Stimulated activated CD8-positive, alpha-beta memory T cell treated with anti-CD3 and anti-CD28 coated beads, Interleukin-12 subunit alpha, Interleukin-12 subunit beta, amount 100 ng/mL, for 24 hours (primary cell): ENCODE results near the gene AIFM3.
"Not testable (repeated sequence)": the region's sequence is repeated elsewhere in the genome, so short reads cannot be mapped to it uniquely, and the experiment has no call there.

Experiments used
- DNase-seq: peaks from one replicate; pipeline ENCODE4 v3.0.0-alpha.2; 2020; ENCODE audit errors: extremely low read depth

The AIFM3 gene

GRCh38 chr22:20992056-20992442 lies 25.0 kb downstream of the AIFM3 start:
- no peak for DNase-seq

- DNase-seq: no peak
Measured at GRCh38 chr22:20992456-20993303, 25.6 kb downstream of the AIFM3 start.

DNA sequence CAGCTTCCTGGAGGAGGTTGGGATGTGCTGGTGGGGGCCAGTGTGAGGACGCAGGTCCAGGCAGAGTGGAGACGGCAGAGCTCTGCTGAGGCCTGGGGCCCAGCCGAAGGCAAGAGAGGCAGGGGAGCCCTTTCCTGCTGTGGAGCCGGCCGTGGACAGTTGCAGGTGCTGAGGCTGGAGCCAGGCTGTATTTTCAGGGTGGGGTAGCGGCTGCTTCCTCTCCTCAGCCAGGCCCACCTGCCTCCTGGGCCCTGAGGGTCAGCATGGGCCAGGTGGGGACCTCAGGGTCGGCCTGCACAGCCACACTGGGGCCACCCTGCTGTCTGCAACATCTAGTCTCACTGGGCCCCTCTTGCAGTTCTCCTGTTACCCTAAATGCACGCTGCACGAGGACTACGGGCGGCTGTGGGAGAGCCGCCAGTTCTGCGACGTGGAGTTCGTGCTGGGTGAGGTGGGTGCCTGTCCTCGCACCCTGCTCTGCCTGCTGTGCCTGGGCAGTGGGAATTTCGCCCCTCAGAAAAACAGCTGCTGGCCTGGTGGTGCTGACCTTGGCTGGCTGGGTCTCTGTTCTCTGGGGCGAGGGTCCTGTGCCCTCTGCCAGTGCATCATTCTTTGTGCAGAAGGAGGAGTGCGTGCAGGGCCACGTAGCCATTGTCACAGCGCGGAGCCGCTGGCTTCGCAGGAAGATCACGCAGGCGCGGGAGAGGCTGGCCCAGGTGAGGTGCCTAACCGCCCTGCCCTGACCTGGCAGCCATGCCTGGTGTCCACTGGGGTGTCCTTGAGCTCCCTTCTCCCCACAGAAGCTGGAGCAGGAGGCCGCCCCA lies 26.5 kb downstream of the AIFM3 start:
- no peak for DNase-seq

GRCh38 chr22:20994128-20994901 lies 27.3 kb downstream of the AIFM3 start:
- DNase-seq: no peak

- DNase-seq: no peak
Measured at GRCh38 chr22:20994902-20995241, 27.8 kb downstream of the AIFM3 start.

- no peak for DNase-seq
Measured at GRCh38 chr22:20995329-20996030, 28.4 kb downstream of the AIFM3 start.

DNA sequence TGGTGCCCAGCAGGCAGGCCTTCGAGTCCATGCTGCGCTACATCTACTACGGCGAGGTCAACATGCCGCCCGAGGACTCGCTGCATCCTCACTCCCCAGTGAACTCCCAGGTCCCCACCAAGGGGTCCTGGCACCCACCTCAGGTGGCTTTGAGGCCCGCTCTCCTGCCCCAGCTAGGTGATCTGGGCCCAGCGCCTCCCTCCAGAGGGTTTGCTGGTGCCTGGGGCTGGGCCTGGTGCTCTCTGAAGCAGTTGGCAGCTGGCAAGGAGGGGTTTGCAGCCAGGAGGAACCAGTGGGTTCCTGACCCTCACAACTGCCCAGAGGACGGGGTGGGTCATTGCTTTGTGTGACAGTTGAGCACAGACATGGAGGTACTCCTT lies 29.0 kb downstream of the AIFM3 start:
- DNase-seq: no peak

DNA sequence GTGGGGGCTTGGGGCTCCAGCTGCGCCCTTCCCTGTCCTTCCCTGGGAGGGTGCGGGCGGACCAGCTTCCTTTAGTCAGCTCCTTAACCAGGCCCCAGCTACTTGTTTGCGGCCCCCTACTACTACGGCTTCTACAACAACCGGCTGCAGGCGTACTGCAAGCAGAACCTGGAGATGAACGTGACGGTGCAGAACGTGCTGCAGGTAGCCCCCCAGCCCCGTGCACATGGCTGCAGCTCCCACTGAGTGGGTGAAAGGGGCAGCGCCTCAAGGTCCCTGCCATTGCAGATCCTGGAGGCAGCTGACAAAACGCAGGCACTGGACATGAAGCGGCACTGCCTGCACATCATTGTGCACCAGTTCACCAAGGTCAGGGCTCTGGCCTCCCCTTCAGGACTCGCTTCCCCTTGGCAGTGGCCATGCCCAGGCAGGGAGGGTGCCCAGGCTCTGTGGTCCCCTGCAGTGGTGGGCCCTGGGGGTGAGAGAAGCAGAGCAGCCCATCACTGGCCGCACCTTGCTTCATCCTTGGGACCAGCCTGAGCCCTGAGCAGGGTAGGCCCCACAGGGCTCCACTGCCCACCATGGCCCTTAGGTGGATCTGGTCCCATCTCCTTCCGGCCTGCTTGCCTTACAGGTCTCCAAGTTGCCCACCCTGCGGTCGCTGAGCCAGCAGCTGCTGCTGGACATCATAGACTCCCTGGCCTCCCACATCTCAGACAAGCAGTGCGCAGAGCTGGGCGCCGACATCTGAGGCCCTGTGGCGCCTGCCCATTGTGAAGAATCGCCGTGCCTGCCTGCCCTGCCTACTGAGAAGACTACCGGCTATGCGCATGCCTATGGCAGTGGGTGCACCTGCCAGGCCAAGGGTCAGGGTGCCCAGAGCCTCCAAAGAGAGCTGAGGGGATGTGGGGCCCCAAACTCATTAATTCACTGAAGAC lies 29.8 kb downstream of the AIFM3 start:
- no peak for DNase-seq

GRCh38 chr22:20997536-20998257 lies 30.6 kb downstream of the AIFM3 start:
- DNase-seq: no peak

- no peak for DNase-seq
Measured at GRCh38 chr22:20998411-20999336, 31.6 kb downstream of the AIFM3 start.

DNA sequence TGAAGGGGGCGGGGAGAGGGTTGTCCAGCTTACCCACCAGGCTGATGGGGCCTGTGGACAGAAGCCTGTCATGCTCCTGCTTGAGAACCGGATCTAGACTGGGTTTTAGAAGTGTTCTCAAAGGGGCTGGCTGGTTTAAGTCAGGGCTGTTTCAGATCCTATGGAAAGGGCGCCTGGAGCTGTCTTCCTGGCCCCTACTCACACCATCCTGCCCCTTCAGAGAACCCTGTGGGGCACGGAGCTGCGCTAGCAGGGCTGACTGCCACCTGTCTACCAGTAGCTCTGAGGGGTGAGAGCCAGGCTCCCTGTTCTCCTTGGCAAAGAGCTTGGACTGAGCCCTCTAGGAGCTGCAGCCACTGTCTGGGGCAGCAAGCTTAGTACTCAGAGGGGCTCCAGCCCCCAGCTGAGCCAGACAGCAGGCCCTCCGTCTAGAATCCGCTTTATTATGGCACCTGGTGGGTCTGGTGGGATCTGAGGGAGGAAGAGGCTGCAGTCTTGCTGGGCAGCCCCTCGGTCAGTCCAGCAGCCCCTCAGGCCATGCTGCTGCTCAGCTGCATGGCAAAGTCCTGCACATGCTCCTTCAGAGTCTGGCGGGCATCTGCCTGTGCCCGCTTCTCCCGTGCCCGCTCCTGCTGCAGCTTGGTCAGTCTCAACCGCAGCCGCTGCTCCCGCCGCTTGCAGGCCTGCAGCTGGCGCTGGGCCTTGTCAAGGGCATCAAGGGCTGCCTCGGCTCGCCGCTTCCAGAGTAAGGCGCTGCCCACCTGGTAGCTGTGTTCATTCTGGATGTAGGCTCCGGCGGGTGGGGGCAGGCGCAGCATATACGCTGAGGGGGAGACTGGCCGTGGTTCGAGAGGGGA lies 32.5 kb downstream of the AIFM3 start:
- DNase-seq: no peak

DNA sequence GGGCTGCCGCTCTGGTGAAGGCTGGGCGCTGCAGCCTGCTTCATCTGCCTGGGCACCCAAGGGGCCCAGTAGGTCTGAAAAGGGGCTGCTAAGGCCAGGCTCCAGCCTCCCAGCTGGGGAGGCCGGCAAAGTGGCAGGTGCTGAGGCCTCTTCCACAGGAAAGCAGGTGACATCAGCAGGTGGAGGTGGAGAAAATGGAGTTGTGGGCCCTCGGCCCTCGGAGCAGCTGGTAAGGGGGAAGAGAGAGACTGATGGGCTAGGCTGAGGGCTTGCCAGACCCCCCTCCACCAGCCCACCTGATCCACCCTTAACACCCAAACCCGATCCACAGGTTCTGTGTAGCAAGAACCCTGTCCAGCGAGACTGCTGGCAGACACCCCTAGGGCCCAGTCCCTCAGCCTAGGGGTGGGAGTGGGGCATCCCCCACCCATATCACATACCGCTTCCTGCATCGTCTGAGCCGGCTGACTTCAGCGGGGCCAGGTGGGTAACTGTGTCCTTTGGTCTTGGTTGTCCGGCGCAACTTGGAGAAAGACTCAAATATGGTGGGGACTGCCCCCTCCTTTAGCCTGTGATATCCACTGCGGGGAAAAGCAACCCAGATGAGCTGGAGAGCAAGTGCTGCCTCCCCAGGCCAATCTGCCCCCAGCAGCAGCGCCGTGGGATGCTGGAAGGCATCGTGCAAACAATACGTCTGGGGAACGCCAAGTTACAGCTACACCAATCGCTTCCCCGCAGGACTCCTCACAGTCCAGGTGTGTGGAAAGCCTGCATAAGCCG lies 33.3 kb downstream of the AIFM3 start:
- DNase-seq: no peak

DNA sequence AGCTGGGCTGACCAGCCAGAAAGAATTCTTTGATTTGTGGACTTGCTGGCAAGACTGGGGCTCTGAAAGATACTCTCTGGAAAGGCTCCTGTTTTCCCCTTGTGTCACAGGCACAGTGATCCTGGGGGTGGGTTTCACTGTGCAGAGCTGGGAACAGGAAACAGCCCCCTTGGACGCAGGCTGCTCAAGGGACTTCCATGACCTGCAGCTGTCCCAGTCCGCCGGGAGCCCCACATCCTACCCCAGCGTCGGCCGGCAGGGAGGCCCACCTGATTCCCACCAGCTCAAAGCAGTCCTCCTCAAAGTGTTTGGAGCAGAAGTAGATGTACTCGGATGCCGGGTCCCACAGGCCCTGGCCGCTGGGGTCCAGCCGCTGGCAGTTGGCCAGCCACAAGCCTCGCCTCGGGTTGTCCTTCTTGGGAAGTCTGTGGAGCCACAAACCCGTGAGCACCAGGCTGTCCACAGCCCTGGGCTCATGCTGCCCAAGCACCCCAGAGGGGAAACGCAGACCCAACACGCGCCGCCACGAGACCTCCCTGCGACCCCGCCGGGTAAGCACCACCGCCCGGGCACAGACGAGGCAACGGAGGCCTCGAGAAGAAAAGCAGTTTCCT lies 34.0 kb downstream of the AIFM3 start:
- DNase-seq: no peak

- peak; percentile 96 for DNase-seq
Measured at GRCh38 chr22:21001601-21002325, 34.7 kb downstream of the AIFM3 start, which contains the start of gene THAP7. Gene THAP7 (minus strand): TSS chr22:21002118. CDS start chr22:21001911, 207 bp downstream.

DNA sequence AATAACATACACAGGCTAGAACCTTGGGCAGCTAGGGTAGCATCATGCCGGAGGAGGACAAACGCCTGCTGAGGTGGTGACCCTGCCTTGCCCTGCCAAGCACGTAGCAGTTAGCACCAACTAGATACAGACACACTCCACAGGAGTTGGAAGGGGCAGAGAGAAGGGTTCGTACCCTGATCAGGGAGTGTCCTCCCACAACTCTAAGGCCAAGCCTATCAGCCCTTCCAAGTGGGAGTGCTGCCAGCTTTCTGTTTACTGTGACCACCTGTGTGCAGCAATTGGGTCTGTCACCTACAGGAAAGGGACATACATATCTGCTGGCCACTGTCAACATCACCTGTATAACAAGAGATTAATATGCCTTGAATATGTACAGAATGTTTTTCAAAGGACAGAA lies 36.7 kb downstream of the AIFM3 start:
- no peak for DNase-seq

- not testable (repeated sequence) for DNase-seq
Measured at GRCh38 chr22:21009208-21009607, 42.2 kb downstream of the AIFM3 start.
